Gastrocnemius medialis (tissue), 4 donors: ENCODE data around the gene RPS6KC1.

Source experiments
- POLR2A ChIP-seq, 2 donors: fragments of 450-650 bp; IDR thresholded peaks; one replicate each; pipeline ENCODE4 v1.6.1; 2017; ENCODE audit warnings: antibody characterized with exemption in 2 of 2, mild to moderate bottlenecking in 2 of 2, moderate library complexity in 2 of 2
- TF ChIP-seq, protein P1 (sequence below), 5 experiments: fragments of 450-650 bp in 3 of 5; fragments of 200-600 bp in 2 of 5; sonication (generic) in 2 of 5; IDR thresholded peaks in 4 of 5; conservative IDR thresholded peaks in 1 of 5; 1 replicate in 4 of 5; 2 replicates in 1 of 5; pipeline ENCODE4 v1.5.1; 2016 to 2019; ENCODE audit warnings: antibody characterized with exemption in 5 of 5, mild to moderate bottlenecking in 3 of 5, moderate library complexity in 3 of 5

DNA sequence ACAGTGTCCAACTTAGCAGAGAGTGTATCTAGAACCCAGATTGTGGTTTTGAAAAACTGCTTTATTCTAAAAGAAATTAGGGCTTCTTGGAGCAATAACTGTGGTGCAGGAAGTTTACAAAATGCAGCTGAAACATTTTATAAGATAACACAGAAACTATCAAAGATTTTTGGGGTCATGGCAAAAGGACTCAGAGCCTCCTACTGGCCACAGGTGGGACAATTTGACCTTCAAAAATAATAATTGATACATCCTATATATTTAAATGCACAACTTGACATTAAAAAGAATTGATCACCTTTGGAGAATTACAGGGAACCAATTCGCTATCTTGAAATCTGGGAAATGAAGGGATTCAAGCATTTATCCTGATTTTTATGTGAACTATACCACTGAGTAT is 235.2 kb downstream of the RPS6KC1 start:
- TF ChIP-seq, protein P1, sequence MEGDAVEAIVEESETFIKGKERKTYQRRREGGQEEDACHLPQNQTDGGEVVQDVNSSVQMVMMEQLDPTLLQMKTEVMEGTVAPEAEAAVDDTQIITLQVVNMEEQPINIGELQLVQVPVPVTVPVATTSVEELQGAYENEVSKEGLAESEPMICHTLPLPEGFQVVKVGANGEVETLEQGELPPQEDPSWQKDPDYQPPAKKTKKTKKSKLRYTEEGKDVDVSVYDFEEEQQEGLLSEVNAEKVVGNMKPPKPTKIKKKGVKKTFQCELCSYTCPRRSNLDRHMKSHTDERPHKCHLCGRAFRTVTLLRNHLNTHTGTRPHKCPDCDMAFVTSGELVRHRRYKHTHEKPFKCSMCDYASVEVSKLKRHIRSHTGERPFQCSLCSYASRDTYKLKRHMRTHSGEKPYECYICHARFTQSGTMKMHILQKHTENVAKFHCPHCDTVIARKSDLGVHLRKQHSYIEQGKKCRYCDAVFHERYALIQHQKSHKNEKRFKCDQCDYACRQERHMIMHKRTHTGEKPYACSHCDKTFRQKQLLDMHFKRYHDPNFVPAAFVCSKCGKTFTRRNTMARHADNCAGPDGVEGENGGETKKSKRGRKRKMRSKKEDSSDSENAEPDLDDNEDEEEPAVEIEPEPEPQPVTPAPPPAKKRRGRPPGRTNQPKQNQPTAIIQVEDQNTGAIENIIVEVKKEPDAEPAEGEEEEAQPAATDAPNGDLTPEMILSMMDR (IDR thresholded peaks at IDR 0.05 in 4 of 5, conservative IDR thresholded peaks at IDR 0.05 in 1 of 5) = no peak
- no peak for TF ChIP-seq POLR2A (IDR thresholded peaks at IDR 0.05)
